Gastroesophageal sphincter (tissue), 3 donors: ENCODE data around the gene SMG6.

Experiments used
- CTCF ChIP-seq, 4 experiments: fragments of 200-600 bp in 2 of 4; fragments of 450-650 bp in 2 of 4; sonication (generic) in 1 of 4; IDR thresholded peaks; one replicate each; pipeline ENCODE4 v1.5.1; 2017 to 2019; ENCODE audit warnings: antibody characterized with exemption in 4 of 4, mild to moderate bottlenecking in 2 of 4, moderate library complexity in 2 of 4
- POLR2A ChIP-seq, 2 donors: fragments of 450-650 bp; IDR thresholded peaks; one replicate each; pipeline ENCODE4 v1.6.1; 2017; ENCODE audit warnings: antibody characterized with exemption in 2 of 2, mild to moderate bottlenecking in 2 of 2, moderate library complexity in 1 of 2
- POLR2AphosphoS5 ChIP-seq: sonication (generic); formaldehyde crosslinking; IDR thresholded peaks from one replicate; pipeline ENCODE4 v1.6.1; 2017; ENCODE audit warnings: antibody characterized with exemption

- TF ChIP-seq CTCF (IDR thresholded peaks at IDR 0.05) (peak in 3 of 4 experiments; percentile 28 to 49 (median 37)), POLR2A (IDR thresholded peaks at IDR 0.05) (no peak), POLR2AphosphoS5 (no peak)
Observed at GRCh38 chr17:2030779-2031163, 272.8 kb downstream of the SMG6 start.
